GM12864 (cell line): Measurements from ENCODE around the gene LSM14B.

Source experiments
- DNase-seq: peaks from one replicate; pipeline ENCODE4 v3.0.0-alpha.2; 2011; ENCODE audit warnings: low read depth
- H3K4me3 ChIP-seq: 2 replicates; pipeline ENCODE4 v1.5.1; 2011; ENCODE audit warnings: mild to moderate bottlenecking, low read depth, low read length, control low read depth
- CTCF ChIP-seq: IDR thresholded peaks from 2 replicates; pipeline ENCODE4 v1.5.1; 2011; ENCODE audit warnings: low read depth, mild to moderate bottlenecking, moderate library complexity, low read length, control low read depth, inconsistent platforms; ENCODE audit errors: missing control alignments

Gene LSM14B

GRCh38 chr20:62119115-62119514 is 3.2 kb upstream of the LSM14B start:
- DNase-seq, result no peak
- no peak for TF ChIP-seq CTCF
- no peak overlapping the region for H3K4me3 ChIP-seq

DNA sequence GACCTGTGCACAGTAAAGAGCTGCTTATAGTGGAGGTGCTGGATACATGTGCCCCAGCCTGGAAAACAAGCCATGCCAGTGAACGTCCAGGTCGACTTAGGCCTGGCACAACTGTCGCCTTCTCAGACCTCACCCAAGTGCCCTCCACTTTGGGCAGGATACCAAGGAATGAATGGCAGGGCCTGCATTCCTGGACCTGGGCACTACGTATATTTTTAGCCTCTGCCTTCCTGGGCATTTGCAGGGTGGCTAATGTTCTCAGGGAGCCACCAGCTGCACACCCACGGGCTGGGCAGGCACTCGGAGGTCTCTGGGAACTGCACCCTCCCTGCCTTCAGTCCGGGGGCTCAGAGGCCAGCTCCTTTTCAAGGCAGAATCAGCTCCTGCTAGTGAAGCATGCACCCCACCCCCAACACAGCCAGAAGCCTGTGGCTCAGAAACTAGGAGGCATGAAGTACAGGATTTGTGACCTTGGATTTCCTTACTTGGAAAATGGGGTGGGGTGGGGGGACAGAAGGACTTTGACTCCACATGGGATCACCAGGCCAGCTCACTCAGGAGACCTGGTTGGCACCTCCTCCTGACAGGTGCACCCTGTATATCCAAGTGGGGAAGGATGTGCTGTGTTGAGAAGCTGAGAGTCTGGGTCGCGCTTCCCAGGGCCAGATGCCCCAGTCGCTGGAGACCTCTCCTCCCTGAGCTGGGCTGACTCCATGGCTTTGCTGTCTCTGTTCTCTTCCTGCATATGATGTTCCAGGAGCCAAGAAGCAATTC is 2.5 kb upstream of the LSM14B start:
- TF ChIP-seq CTCF, result no peak
- H3K4me3 ChIP-seq, result no peak overlapping the region
- no peak for DNase-seq

DNA sequence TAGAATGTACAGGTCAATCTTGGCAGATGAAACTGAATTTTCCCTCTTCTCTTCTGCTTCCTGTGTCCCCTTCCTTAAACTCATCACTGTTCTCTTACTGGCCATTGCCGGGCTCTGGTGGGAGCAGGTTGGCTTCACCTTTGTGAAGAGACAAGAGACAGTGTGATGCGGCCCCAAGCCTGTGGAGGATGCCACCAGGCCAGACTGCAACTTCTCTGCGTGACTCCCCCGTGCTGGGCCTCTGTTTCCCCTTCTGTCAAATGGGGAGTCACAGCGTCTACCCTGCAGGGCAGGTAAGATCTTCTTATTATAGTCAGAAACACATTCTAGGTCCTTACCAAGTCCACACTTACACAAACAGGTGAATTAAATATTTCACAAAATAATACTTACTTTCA is 1.9 kb upstream of the LSM14B start:
- TF ChIP-seq CTCF, result no peak
- no peak overlapping the region for H3K4me3 ChIP-seq
- DNase-seq, result no peak

DNA sequence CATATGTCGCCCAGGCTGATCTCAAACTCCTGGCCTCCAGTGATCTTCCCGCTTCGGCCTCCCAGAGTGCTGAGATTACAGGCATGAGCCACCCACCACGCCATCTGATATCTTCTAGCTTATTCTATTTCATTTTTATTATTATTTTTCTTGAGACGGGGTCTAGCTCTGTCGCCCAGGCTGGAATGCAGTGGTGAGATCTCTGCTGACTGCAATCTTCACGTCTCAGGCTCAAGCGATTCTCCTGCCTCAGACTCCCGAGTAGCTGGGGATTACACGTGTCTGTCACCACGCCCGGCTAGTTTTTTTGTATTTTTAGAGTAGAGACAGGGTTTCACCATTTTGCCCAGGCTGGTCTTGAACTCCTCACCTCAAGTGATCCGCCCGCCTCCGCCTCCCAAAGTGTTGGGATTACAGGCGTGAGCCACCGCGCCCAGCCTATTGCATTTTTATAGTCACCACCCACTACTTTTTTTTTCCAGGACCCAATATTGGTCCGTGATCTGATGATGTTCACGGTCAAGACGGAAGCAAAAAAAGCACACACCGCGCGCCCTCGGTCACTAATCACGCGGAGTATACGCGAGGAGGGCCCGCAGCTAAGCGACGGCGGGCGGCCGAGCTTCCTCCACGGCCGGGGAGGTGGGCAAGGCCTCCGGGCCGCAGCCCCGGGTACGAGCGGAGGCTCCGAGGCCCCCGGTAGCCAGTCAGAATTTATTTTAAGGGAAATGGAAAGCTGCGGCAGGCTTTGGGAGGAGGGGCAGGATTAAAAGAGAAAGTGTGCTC is 1.1 kb upstream of the LSM14B start:
- H3K4me3 ChIP-seq, result peak overlapping the region; percentile 71
- peak; percentile 34 for DNase-seq
- TF ChIP-seq CTCF, result no peak

DNA sequence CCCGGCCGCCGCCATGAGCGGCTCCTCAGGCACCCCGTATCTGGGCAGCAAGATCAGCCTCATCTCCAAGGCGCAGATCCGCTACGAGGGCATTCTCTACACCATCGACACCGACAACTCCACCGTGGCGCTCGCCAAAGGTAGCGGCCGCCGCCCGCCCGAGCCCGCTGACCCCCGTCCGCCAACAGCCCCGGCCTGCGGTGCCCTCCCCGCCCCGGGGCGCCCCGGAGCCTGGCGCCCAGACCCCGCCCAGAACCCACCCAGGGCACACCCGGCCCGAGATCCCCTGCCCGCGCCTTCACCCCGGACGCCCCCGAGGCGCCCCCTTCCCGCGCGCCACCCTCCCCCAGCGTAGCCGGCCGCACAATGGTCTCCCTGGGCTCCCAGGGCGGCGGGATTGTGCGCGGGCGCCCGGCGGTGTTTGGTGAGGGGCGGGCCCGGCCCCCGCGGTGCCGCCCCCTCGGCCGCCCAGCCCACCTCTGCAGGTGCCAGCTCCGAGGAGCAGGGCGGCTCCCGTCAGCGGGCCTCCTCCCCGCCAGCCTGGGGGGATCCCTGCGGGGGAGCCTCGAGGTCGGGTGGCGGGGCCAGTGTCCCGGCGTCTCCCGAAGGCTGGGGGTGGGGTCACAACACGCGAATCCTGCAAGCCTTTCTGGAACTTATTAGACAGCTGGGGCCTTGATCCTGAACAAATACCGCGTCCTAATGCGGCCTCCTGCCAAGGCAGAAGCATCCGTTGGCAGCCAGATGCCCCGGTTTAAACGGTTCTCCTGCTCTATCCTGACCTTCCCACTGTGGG is 577 bp downstream of the LSM14B start:
- TF ChIP-seq CTCF, result no peak
- DNase-seq, result no peak
- H3K4me3 ChIP-seq, result peak overlapping the region; percentile 71

DNA sequence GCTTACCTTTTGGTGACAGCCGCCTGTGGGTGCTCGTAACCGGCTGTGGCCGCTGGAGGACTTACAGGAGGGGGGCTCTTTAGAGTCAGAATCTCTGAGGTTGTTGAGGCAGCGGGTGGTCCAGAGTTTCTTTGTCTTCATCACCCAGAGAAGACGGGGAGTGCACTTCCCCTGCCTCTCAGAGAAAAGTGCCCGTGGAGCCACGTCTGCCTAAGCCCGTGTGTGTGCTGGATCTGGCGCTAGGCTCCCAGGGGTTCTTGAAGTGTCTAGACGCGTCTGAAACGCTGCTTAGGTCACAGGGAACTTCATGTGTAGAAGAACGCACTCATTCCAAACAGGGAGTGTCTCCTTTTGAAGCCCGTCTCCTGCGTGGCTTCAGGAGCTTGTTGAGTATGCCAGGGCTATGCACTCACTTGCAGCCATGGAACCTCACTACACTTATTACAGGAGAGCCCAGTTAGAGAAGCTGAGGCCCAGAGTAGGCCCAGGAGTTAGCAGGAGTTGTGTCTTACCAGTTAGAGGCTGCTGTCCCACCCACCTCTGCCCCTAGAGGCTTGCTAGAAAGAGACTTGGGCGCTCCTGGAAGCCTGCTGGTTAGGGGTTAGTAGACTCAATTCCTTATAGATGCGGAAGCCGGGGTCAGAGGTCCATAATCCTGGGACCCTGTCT is 1.3 kb downstream of the LSM14B start:
- no peak for TF ChIP-seq CTCF
- peak overlapping the region; percentile 71 for H3K4me3 ChIP-seq
- DNase-seq, result no peak
